ENCODE data around the gene COQ6. TPM values are rescaled to one million over a fixed set of nuclear protein-coding genes. Genes with fewer than 3 reads are reported as not detected.
"Not testable (repeated sequence)": the region's sequence is repeated elsewhere in the genome, so short reads cannot be mapped to it uniquely, and the experiment has no call there.

COQ6 gene
- total RNA-seq, 1 experiment from 2014 or later = 22.9 TPM

DNA sequence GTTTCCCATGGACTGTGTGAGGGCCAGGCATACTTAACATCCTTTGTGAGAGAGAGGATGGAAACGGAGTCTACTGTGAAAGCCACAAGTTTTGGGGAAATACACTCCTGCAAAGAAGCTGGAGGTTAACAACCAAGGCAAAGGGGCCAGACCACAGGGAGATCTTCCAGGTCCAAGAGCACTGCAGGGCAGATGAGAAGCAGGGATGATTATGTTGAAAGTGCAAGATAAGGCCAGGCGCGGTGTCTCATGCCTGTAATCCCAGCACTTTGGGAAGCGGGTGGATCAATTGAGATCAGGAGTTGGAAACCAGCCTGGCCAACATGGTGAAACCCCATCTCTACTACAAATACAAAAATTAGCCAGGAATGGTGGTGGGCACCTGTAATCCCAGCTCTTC, 15.1 kb downstream of the COQ6 start:
- in situ Hi-C loops (cut with HindIII; ENCODE audit: low pct_unique_long_range_greater_than_20kb, low sequenced_read_pairs) = no loop called here
- no peak for DNase-seq (ENCODE audit: low read depth, low spot score)

DNA sequence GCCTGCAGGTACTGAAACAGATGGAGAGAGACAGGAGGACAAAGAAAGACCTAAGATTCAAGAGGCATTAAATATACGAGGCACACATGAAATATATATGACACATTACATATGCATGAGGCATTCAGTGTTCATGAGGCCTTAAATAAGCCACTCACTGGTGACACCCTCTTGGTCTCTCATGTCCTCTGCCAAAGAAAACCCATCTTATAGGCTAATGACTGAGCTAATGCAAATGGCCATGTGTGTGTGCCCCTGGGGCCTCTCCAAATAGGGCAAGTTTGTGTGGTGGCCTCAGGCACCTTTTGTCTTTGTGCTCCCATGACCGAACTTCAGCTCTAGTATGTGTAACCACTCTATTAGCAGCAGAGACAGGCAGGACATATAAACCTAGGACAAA, 18.8 kb downstream of the COQ6 start:
- no peak for DNase-seq (ENCODE audit: low read depth, low spot score)
- in situ Hi-C loops (cut with HindIII; ENCODE audit: low pct_unique_long_range_greater_than_20kb, low sequenced_read_pairs) = no loop called here

DNA sequence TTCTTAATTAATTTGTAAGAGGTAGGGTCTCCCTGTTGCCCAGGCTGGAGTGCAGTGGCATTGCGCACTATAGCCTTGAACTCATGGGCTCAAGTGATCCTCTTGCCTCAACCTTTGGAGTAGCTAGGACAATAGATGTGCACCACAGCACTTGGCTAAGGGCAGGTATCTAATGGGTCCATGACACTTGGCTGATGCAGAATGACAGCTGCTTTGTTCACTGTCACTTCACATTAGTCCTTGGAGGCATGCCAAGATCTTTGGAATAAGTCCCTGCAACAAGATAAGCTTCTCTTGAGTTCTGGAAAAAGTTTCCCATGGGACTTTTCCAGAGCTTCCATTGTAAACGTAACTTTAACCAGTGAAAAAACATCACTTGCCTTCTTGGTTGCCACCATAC, 23.4 kb downstream of the COQ6 start:
- in situ Hi-C loops (cut with HindIII; ENCODE audit: low pct_unique_long_range_greater_than_20kb, low sequenced_read_pairs) = no loop called here
- DNase-seq (ENCODE audit: low read depth, low spot score) = no peak

DNA sequence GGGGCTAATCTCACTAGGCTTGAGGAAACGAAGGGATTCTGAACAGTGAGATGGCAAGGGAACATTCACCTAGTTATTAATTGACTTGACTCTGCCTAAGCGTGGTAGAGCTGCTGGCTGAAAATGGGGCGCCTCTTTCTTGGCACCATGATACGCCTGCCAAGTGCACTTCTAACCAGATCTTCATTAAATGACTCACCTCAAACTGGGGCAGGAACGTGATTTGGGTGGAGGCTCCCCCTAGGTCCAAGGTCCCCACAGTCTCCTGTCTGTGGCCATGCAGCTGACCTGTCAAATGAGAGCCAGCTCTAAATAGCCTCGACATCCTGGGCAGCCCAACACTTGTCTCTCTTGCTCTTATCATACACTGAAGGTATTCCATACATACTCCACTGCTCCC, 26.0 kb downstream of the COQ6 start:
- in situ Hi-C loops (cut with HindIII; ENCODE audit: low pct_unique_long_range_greater_than_20kb, low sequenced_read_pairs) = no loop called here
- no peak for DNase-seq (ENCODE audit: low read depth, low spot score)

DNA sequence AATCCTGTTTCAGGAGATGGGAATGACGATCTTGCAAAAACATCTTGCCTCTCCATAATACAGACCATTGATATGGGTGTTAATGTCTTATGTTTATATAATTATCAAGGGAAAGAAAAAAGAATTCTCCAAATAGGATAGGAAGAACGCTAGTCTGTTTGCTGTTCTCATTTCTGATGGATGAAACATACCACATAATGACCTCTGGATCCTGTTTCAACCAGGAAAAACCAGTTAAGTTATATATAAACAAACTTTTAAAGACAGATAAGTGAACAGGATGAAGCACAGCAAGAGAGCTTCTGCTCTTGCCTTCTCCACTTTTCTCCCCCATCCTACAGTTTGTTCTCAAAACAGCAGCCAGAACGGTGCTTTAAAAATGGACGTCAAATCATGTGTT, 27.8 kb downstream of the COQ6 start:
- in situ Hi-C loops (cut with HindIII; ENCODE audit: low pct_unique_long_range_greater_than_20kb, low sequenced_read_pairs) = no loop called here
- DNase-seq (ENCODE audit: low read depth, low spot score) = no peak

DNA sequence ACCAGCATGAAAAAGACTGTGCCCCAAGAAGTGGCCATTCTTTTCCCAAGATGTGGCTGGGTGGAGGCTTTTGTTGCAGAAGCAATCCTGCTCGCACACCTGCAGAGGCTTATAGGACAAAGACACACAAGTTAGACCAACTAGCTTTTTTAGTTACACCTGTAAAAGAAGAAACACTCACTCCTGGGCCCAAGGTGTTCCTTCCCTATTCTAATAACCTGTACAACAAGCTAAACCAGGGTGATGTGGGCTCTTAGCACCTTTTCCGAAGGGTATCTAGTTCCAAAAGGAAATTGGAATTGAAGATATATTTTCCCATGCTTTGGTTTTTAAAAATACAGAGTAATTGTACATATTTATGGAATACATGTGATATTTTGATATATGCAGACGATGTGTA, 38.0 kb downstream of the COQ6 start:
- no peak for DNase-seq (ENCODE audit: low read depth, low spot score)
- in situ Hi-C loops (cut with HindIII; ENCODE audit: low pct_unique_long_range_greater_than_20kb, low sequenced_read_pairs) = no loop called here

DNA sequence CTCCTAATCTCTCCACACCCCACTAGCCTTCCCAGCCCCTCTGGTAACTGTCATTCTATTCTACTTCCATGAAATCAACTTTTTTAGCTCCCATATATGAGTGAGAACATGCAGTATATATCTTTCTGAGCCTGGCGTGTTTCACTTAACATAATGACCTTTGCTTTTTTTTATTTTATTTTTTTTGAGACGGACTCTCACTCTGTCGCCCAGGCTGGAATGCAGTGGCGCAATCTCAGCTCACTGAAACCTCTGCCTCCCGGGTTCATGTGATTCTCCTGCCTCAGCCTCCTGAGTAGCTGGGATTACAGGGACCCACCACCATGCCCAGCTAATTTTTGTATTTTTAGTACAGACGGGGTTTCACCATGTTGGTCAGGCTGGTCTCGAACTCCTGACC, 38.6 kb downstream of the COQ6 start:
- DNase-seq (ENCODE audit: low read depth, low spot score); in situ Hi-C loops (cut with HindIII; ENCODE audit: low pct_unique_long_range_greater_than_20kb, low sequenced_read_pairs): not testable (repeated sequence)

DNA sequence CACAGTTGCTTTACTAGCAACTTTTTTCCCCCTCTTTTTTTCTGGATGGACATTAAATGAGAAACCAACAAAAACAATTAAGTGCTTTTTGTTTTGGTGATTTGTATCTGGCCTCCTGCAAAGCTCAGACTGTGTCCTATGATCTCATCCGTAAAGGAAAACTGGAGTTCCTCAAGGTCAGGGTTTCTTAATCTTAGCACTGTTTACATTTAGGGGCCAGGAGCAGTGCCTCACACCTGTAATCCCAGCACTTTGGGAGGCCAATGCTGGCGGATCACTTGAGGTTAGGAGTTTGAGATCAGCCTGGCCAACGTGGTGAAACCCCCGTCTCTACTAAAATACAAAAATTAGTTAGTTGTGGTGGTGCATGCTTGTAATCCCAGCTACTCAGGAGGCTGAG, 41.0 kb downstream of the COQ6 start:
- DNase-seq (ENCODE audit: low read depth, low spot score) = no peak
- in situ Hi-C loops (cut with HindIII; ENCODE audit: low pct_unique_long_range_greater_than_20kb, low sequenced_read_pairs) = no loop called here

DNA sequence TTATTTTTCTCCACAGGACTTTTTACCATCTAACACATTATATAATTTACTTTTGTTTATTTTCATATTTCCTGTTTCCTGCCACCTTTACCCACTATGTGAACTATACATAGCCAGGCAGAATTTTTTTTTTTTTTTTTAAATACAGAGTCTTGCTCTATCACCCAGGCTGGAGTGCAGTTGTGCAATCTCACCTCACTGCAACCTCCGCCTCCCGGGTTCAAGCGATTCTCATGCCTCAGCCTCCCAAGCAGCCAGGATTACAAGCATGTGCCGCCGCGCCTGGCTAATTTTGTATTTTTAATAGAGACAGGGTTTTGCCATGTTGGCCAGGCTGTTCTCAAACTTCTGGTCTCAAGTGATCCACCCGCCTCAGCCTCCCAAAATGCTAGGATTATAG, 44.8 kb downstream of the COQ6 start:
- in situ Hi-C loops (cut with HindIII; ENCODE audit: low pct_unique_long_range_greater_than_20kb, low sequenced_read_pairs); DNase-seq (ENCODE audit: low read depth, low spot score): not testable (repeated sequence)

DNA sequence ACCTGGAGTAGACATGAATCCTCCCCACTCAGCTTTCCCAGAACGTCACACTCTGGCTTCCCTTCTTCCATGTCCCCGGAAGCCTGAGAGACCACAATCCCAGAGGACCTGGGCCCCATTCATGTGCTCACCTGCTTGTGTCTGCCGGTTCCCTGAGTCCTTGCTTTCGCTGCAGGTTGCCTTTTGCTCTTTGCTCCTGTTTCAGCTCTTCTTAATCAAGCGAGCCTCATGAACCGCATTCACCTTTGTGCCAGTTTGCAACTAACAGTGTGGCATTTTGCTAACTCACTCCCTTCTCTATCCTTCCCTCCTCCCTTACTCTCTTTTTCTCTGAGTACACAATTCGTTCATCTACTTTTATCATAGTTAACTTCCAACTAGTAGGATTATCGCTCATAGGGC, 45.9 kb downstream of the COQ6 start:
- no peak for DNase-seq (ENCODE audit: low read depth, low spot score)
- in situ Hi-C loops (cut with HindIII; ENCODE audit: low pct_unique_long_range_greater_than_20kb, low sequenced_read_pairs) = no loop called here

DNA sequence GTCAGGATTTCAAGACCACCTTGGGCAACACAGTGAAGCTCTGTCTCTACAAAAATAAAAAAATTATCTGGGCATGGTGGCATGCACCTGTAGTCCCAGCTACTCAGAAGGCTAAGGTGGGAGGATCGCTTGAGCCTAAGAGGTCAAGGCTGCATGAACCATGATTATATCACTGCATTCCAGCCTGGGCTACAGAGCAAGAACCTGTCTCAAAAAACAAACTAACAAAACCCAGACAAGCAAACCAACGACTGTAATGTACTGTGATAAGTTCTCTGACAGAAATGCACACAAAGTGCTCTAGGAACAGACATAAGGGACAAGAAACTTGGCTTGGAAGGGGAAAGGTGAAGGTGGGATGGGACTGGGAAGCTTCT, 46.6 kb downstream of the COQ6 start:
- no peak for DNase-seq (ENCODE audit: low read depth, low spot score)
- in situ Hi-C loops (cut with HindIII; ENCODE audit: low pct_unique_long_range_greater_than_20kb, low sequenced_read_pairs) = no loop called here

DNA sequence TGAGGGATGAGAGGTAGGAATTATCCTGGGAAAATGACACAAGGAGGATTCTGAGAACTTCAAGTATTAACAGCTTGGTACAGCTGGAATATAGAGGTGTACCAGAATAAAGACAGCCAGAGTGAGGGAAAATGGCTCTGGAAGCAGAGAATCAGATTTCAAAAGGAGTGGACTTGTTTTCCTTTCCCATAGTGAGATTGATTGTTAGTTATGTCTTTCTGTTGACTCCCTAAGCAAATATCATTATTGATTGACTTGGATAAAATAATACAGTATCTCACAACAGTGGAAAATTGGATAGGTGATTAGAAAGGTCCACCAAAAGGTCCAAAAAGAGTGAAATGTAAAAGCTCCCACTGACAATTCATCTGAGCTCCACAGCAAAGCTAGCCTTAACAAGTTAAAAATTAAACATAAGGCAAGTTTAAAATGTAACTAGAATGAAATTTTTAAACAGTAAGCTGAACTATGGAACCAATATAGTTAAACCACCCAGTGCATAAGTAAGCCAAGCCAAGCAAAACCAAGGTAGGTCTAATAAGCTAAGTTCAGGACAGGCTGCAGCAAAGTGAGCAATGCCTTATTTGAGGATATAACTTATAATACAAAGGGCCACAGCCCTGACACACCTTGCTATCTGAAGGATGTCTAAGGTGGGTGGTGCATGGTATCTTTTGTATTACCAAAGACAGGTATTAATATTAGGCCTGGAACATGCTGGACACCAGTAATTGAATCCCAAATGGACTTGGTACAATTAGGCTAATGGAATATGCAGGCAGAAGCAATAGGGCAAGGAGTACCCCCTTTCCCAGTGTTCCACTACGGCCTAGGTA, 47.2 kb downstream of the COQ6 start:
- no peak for DNase-seq (ENCODE audit: low read depth, low spot score)
- in situ Hi-C loops (cut with HindIII; ENCODE audit: low pct_unique_long_range_greater_than_20kb, low sequenced_read_pairs) = no loop called here

DNA sequence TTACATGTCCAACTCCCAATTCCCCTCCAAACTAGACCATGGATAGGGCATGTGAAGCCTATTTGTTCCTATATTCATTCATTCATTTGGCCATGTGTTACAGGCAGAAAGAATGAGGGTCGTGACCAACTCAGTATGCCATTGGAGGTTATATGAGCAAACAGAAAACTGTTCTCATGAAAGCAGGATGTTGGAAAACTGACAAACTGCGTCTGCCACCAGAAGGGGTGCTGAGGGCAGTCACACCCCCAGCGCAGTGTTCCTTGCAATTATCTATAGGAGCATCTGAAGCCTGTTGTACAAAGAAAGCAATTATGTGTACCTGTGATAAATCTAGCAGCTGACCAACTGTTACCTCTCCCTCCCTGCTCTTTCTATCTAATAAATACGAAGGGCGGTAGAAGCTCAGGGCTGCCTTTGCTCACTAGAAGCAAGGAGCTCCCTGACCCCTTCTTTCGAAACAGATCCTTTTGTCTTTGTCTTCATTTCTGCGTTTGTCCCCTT, 47.9 kb downstream of the COQ6 start:
- no peak for DNase-seq (ENCODE audit: low read depth, low spot score)
- in situ Hi-C loops (cut with HindIII; ENCODE audit: low pct_unique_long_range_greater_than_20kb, low sequenced_read_pairs) = no loop called here

DNA sequence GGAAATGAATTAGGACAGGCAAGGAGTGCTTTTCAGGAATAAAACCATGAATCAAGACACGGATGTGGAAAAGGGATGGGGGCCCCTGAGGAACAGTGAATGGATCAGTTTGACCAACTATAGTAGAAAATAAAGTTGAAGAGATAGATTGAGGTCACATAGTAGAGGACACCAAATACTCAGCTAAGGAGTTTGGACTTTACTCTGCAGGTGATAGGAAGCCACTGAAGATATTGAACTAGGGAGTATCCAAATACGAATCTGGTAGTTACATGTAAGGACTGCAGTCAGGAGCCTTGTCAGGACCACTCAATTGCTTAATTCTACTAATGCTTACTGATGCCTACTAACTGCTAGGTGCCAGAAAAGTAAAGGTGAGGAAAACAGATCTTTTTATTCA, 48.6 kb downstream of the COQ6 start:
- in situ Hi-C loops (cut with HindIII; ENCODE audit: low pct_unique_long_range_greater_than_20kb, low sequenced_read_pairs) = no loop called here
- no peak for DNase-seq (ENCODE audit: low read depth, low spot score)

DNA sequence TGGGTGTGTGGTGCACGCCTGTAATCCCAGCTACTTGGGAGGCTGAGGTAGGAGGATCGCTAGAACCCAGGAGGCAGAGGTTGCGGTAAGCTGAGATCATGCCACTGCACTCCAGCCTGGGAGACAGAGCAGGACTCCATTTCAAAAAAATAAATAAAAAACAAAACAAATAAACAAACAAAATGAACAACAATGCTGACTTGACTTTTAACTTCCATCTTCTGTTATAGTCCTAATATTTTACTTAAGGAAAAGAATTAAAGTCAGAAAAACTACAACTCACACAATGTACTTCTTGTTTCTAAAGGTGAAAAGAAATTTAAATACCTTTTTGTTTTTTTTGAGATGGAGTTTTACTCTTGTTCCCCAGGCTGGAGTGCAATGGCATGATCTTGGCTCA, 55.6 kb downstream of the COQ6 start:
- DNase-seq (ENCODE audit: low read depth, low spot score); in situ Hi-C loops (cut with HindIII; ENCODE audit: low pct_unique_long_range_greater_than_20kb, low sequenced_read_pairs): not testable (repeated sequence)

DNA sequence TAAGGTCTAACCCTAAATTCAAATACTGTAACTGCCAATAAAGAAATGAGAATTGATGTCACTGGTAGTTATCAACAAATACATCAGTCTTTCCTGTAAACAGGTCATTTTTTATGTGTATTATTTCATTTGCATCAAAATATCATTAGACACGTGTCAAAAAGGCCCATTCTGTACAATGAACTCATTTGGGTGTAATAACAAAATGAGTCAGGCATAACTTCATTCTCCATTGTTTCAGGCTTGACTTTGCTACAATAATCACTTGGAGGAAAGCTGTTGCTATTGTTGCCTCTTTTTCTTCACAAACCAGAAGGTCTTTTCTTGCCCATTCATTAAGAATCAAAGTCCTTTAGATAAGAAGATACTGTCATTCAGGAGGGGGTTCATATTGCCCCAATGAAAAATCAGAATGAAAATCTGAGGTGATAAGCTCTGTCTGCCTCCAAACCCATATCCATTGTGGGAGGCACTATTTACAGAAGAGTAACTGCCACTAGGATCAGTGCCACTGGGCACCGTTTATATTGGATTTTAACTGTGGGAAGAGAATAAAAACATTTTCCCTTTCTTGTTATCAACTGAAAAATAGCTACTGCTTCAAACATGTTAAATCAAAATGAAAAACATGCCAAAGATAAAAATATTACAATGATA, 58.9 kb downstream of the COQ6 start:
- in situ Hi-C loops (cut with HindIII; ENCODE audit: low pct_unique_long_range_greater_than_20kb, low sequenced_read_pairs) = no loop called here
- no peak for DNase-seq (ENCODE audit: low read depth, low spot score)
